Thyroid gland (tissue), 4 donors: Measurements from ENCODE around the gene RNF145.

Experiments
- CTCF ChIP-seq, 6 experiments: fragments of 200-600 bp in 3 of 6; fragments of 450-650 bp in 3 of 6; sonication (generic) in 3 of 6; IDR thresholded peaks; one replicate each; pipeline ENCODE4 v1.5.1; 2016 to 2019; ENCODE audit warnings: antibody characterized with exemption in 6 of 6, mild to moderate bottlenecking in 2 of 6, inconsistent platforms in 1 of 6, moderate library complexity in 1 of 6
- POLR2A ChIP-seq, 2 donors: fragments of 450-650 bp; IDR thresholded peaks; one replicate each; pipeline ENCODE4 v1.6.1; 2017; ENCODE audit warnings: antibody characterized with exemption in 2 of 2, mild to moderate bottlenecking in 2 of 2, moderate library complexity in 1 of 2

GRCh38 chr5:159243385-159243784 lies 34.0 kb upstream of the RNF145 start:
- TF ChIP-seq CTCF (IDR thresholded peaks at IDR 0.05), result no peak
- TF ChIP-seq POLR2A (IDR thresholded peaks at IDR 0.05), result no peak
